ENCODE measurements around the gene ADAMTS8. TPM values are rescaled to one million over a fixed set of nuclear protein-coding genes. Genes with fewer than 3 reads are reported as not detected.

The ADAMTS8 gene
- total and polyA plus RNA-seq, 2 donors (not counting 3 experiments of a cell fraction or from before 2014, with no cell fraction given) = not detected

DNA sequence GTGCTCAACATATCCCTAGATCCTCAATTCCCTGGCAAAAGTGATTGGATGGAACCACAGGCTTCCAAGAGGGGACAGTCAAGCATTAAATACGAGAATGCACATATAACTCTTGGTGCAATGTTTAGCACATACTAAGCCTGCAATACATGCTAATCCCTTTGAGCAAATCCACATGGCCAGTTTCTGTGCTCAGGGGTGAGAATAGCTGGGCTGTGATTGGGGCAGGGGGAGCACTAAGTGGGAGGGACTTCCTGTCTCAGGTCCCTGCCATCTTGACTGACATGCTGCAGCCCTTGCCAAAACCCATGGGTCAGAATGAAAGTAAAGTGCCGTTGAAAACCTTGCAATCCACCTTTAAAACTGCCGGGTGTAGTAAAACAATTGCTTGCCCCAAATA, 17.4 kb upstream of the ADAMTS8 start:
- Histone ChIP-seq H3K79me2 (ENCODE audit: control insufficient read depth, insufficient read depth, low read length) (no peaks in the 10 kb centered on the region), H3K9ac (replicated peaks; ENCODE audit: extremely low read depth, insufficient read depth, low read length) (no peak overlapping the region), H3K27me3 (ENCODE audit: control insufficient read depth in 2 of 2, insufficient read depth in 2 of 2, low read length in 2 of 2) (peaks cover 19 to 21% of the 10 kb centered on the region in 2 experiments), H3K4me2 (ENCODE audit: insufficient read depth, low read length) (no peak overlapping the region), H3K9me1 (replicated peaks; ENCODE audit: control insufficient read depth, extremely low read depth, insufficient read depth, low read length) (no peaks in the 10 kb centered on the region), H2AFZ (ENCODE audit: low read depth, low read length) (no peak overlapping the region), H4K20me1 (replicated peaks; ENCODE audit: control insufficient read depth, extremely low read depth, insufficient read depth, low read length) (no peaks in the 10 kb centered on the region), H3K4me1 (ENCODE audit: control insufficient read depth, extremely low read depth, insufficient read depth, low read length) (no peaks in the 10 kb centered on the region), H3K4me3 (replicated peaks in 1 of 3; ENCODE audit: insufficient read depth in 1 of 3, low read depth in 1 of 3, low read length in 3 of 3) (no peak overlapping the region), H3K27ac (ENCODE audit: insufficient read depth, low read depth, low read length) (no peak overlapping the region), H3K36me3 (ENCODE audit: control insufficient read depth in 2 of 2, extremely low read depth in 1 of 2, insufficient read depth in 2 of 2, low read length in 2 of 2) (no peaks in the 10 kb centered on the region), H3K9me3 (replicated peaks; ENCODE audit: control insufficient read depth, insufficient read depth, low read length) (no peaks in the 10 kb centered on the region)
- BruUV-seq (replicated peaks) = no TSS peak
- TF ChIP-seq, protein P1, sequence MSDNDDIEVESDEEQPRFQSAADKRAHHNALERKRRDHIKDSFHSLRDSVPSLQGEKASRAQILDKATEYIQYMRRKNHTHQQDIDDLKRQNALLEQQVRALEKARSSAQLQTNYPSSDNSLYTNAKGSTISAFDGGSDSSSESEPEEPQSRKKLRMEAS (IDR thresholded peaks at IDR 0.05; ENCODE audit: insufficient read depth, insufficient read length) = no peak
- no peak for TF ChIP-seq FOS (IDR thresholded peaks at IDR 0.05; ENCODE audit: borderline replicate concordance, insufficient read depth, low read length)
- ChIA-PET CTCF (interaction anchor here (1.0 to 2.3 kb wide), 2 partner anchors 315 to 417 kb away, joined by 3 to 8 read pairs; no protein-coding TSS in a partner anchor), POLR2A (no interaction called here)
- no peak for DNase-seq (ENCODE audit: low read depth, low spot score)
- intact Hi-C loops (cut with micrococcal nuclease) (no loop called here), dilution Hi-C loops (cut with MboI; ENCODE audit: extremely low pct_ligation_motif_present, low sequenced_read_pairs) (loop anchor here (25.0 kb wide), 1 partner anchor 417 kb away; no protein-coding TSS in a partner anchor)
- FAIRE-seq = no peak

DNA sequence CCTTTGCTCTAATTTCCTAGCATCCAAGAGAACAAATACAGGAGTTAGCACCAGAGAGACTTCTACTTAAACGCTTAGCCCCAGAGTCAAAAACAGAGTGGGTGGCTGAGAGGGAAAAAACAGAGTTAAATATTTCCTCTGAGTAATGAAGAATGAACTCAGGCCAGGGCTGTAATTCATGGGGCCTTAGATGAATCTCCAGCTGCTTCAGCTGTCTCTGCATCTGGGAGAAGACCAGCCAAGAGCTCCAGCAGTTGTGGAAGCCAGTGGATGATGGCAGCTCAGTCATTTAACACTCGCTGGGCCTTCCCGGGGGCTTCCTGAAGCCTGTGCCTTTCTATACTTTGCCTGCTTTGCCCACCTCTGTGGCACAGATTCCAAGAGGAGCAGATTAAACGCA, 14.3 kb upstream of the ADAMTS8 start:
- no peaks in the 10 kb centered on the region for H3K9me1 ChIP-seq (replicated peaks; ENCODE audit: control insufficient read depth, extremely low read depth, insufficient read depth, low read length)
- H3K4me3 ChIP-seq (replicated peaks in 1 of 3; ENCODE audit: insufficient read depth in 1 of 3, low read depth in 1 of 3, low read length in 3 of 3) = no peak overlapping the region
- H3K9ac ChIP-seq (replicated peaks; ENCODE audit: extremely low read depth, insufficient read depth, low read length) = no peak overlapping the region
- BruUV-seq (replicated peaks) = no TSS peak
- ChIA-PET POLR2A (no interaction called here), CTCF (interaction anchor here (0.7 to 2.1 kb wide), 5 partner anchors 8 to 1232 kb away, joined by 3 to 12 read pairs (median 4); no protein-coding TSS in a partner anchor)
- FAIRE-seq = no peak
- H3K27me3 ChIP-seq (ENCODE audit: control insufficient read depth in 2 of 2, insufficient read depth in 2 of 2, low read length in 2 of 2) = peaks cover 0 to 3% of the 10 kb centered on the region in 2 experiments
- H3K36me3 ChIP-seq (ENCODE audit: control insufficient read depth in 2 of 2, extremely low read depth in 1 of 2, insufficient read depth in 2 of 2, low read length in 2 of 2) = no peaks in the 10 kb centered on the region
- no peak for DNase-seq (ENCODE audit: low read depth, low spot score)
- no peaks in the 10 kb centered on the region for H3K79me2 ChIP-seq (ENCODE audit: control insufficient read depth, insufficient read depth, low read length)
- no peak for TF ChIP-seq EZH2 (IDR thresholded peaks at IDR 0.05; ENCODE audit: borderline replicate concordance, low read depth, low read length, severe bottlenecking)
- TF ChIP-seq MYC (IDR thresholded peaks at IDR 0.05; ENCODE audit: low read depth, low read length) = no peak
- TF ChIP-seq GATA2 (IDR thresholded peaks at IDR 0.05; ENCODE audit: insufficient read depth, insufficient read length, low read depth, low read length) = no peak
- TF ChIP-seq POLR2A (IDR thresholded peaks at IDR 0.05; ENCODE audit: low read depth, low read length) = no peak
- TF ChIP-seq, protein P2, sequence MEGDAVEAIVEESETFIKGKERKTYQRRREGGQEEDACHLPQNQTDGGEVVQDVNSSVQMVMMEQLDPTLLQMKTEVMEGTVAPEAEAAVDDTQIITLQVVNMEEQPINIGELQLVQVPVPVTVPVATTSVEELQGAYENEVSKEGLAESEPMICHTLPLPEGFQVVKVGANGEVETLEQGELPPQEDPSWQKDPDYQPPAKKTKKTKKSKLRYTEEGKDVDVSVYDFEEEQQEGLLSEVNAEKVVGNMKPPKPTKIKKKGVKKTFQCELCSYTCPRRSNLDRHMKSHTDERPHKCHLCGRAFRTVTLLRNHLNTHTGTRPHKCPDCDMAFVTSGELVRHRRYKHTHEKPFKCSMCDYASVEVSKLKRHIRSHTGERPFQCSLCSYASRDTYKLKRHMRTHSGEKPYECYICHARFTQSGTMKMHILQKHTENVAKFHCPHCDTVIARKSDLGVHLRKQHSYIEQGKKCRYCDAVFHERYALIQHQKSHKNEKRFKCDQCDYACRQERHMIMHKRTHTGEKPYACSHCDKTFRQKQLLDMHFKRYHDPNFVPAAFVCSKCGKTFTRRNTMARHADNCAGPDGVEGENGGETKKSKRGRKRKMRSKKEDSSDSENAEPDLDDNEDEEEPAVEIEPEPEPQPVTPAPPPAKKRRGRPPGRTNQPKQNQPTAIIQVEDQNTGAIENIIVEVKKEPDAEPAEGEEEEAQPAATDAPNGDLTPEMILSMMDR (IDR thresholded peaks at IDR 0.05; ENCODE audit: extremely low read depth in 1 of 2, insufficient read depth in 1 of 2, low read depth in 1 of 2, low read length in 2 of 2) = no peak
- no peak for TF ChIP-seq JUN (IDR thresholded peaks at IDR 0.05; ENCODE audit: borderline replicate concordance, insufficient read depth, insufficient read length, low read depth)
- TF ChIP-seq, protein P1 (IDR thresholded peaks at IDR 0.05; ENCODE audit: insufficient read depth, insufficient read length) = no peak
- no peak for TF ChIP-seq POLR2AphosphoS5 (IDR thresholded peaks at IDR 0.05; ENCODE audit: insufficient read depth, low read depth, low read length)
- TF ChIP-seq FOS (IDR thresholded peaks at IDR 0.05; ENCODE audit: borderline replicate concordance, insufficient read depth, low read length) = no peak
- dilution Hi-C loops (cut with MboI; ENCODE audit: extremely low pct_ligation_motif_present, low sequenced_read_pairs) (loop anchor here (25.0 kb wide), 1 partner anchor 420 kb away; no protein-coding TSS in a partner anchor), intact Hi-C loops (cut with micrococcal nuclease) (no loop called here)
- no peak overlapping the region for H2AFZ ChIP-seq (ENCODE audit: low read depth, low read length)
- no peak overlapping the region for H3K27ac ChIP-seq (ENCODE audit: insufficient read depth, low read depth, low read length)
- no peaks in the 10 kb centered on the region for H3K9me3 ChIP-seq (replicated peaks; ENCODE audit: control insufficient read depth, insufficient read depth, low read length)
- H4K20me1 ChIP-seq (replicated peaks; ENCODE audit: control insufficient read depth, extremely low read depth, insufficient read depth, low read length) = no peaks in the 10 kb centered on the region
- no peak overlapping the region for H3K4me2 ChIP-seq (ENCODE audit: insufficient read depth, low read length)
- no peaks in the 10 kb centered on the region for H3K4me1 ChIP-seq (ENCODE audit: control insufficient read depth, extremely low read depth, insufficient read depth, low read length)

Measured in endothelial cell of umbilical vein (primary cell).